DND-41 (cell line): ENCODE data around the gene TOR1A.

ENCODE experiments used
- ATAC-seq: fragments of 200-7000 bp; cut with Tn5 transposase; 3 replicates; pipeline ENCODE4 v1.9.1; 2021; ENCODE audit warnings: low read depth; ENCODE audit not compliant: insufficient read depth
- DNase-seq: peaks from one replicate; pipeline ENCODE4 v3.0.0-alpha.2; 2020
- H2AFZ ChIP-seq: 2 replicates; pipeline ENCODE4 v1.6.0; 2012; ENCODE audit warnings: low read depth, low read length
- H3K27ac ChIP-seq: 2 replicates; pipeline ENCODE4 v1.5.1; 2012; ENCODE audit warnings: low read length, inconsistent platforms
- H3K27me3 ChIP-seq: fragments of 200-600 bp; sonication (generic); 2 replicates; pipeline ENCODE4 v1.6.0; 2012; ENCODE audit warnings: low read length, mild to moderate bottlenecking, inconsistent platforms; ENCODE audit not compliant: insufficient read depth, poor library complexity
- H3K36me3 ChIP-seq: 2 replicates; pipeline ENCODE4 v1.5.1; 2012; ENCODE audit warnings: low read length, inconsistent platforms; ENCODE audit not compliant: insufficient read depth
- H3K4me1 ChIP-seq: 2 replicates; pipeline ENCODE4 v1.5.1; 2012; ENCODE audit warnings: mild to moderate bottlenecking, low read length; ENCODE audit not compliant: insufficient read depth
- H3K4me2 ChIP-seq: 2 replicates; pipeline ENCODE4 v1.6.0; 2012; ENCODE audit warnings: mild to moderate bottlenecking, moderate library complexity, low read length, inconsistent platforms; ENCODE audit not compliant: insufficient read depth
- H3K4me3 ChIP-seq, 2 experiments: fragments of 200-600 bp in 1 of 2; shearing (Covaris generic) in 1 of 2; 2 replicates each; pipeline ENCODE4 v1.5.1; 2012 to 2016; ENCODE audit warnings: inconsistent platforms in 2 of 2, low read length in 2 of 2, mild to moderate bottlenecking in 2 of 2, low read depth in 1 of 2, moderate library complexity in 1 of 2
- H3K79me2 ChIP-seq: 2 replicates; pipeline ENCODE4 v1.6.0; 2012; ENCODE audit warnings: low read length, inconsistent platforms; ENCODE audit not compliant: insufficient read depth
- H3K9ac ChIP-seq: 2 replicates; pipeline ENCODE4 v1.6.0; 2012; ENCODE audit warnings: low read depth, mild to moderate bottlenecking, inconsistent platforms, low read length, moderate library complexity
- H3K9me3 ChIP-seq: 2 replicates; pipeline ENCODE4 v1.5.1; 2012; ENCODE audit warnings: low read length, moderate library complexity, mild to moderate bottlenecking, inconsistent platforms; ENCODE audit not compliant: insufficient read depth, severe bottlenecking
- H4K20me1 ChIP-seq: 2 replicates; pipeline ENCODE4 v1.6.0; 2012; ENCODE audit warnings: low read length; ENCODE audit not compliant: insufficient read depth
- CTCF ChIP-seq: IDR thresholded peaks from 2 replicates; pipeline ENCODE4 v1.5.1; 2012; ENCODE audit warnings: borderline replicate concordance, low read length, moderate library complexity, mild to moderate bottlenecking; ENCODE audit not compliant: poor library complexity, severe bottlenecking; ENCODE audit errors: extremely low read depth
- EZH2 ChIP-seq: IDR thresholded peaks from 3 replicates; pipeline ENCODE4 v1.6.1; 2012; ENCODE audit warnings: borderline replicate concordance, low read depth, mild to moderate bottlenecking, moderate library complexity, low read length, inconsistent platforms; ENCODE audit not compliant: severe bottlenecking

TOR1A gene

DNA sequence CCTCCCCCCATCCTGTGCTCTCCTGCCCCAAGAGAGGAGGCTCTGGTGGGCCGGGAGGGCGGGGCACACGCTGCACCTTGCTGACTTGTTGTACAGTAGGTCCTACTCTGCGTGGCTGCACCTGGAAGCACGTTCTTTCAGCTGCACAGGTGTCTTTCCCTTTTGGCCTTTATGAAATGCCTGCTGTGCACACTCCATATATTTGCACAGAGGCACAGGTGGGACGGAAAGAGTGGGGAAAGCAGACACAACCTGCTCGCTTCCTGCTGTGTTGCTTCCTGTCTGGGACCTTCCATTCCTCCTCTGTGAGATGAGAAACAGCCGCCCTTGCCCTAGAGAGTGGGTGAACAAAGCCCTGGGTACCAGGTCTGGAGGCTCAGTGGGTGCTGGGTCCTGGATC lies 16.1 kb upstream of the TOR1A start:
- H3K9me3 ChIP-seq = no peaks in the 10 kb centered on the region
- no peak overlapping the region for H3K4me2 ChIP-seq
- TF ChIP-seq EZH2 = no peak
- no peak for TF ChIP-seq CTCF
- no peak overlapping the region for H3K27ac ChIP-seq
- DNase-seq (no peak), ATAC-seq (no peak)
- H3K4me1 ChIP-seq = peaks cover 19% of the 10 kb centered on the region
- H4K20me1 ChIP-seq = peaks cover 2% of the 10 kb centered on the region; the same call in 1 of the 2 replicates
- H3K4me3 ChIP-seq = no peak overlapping the region
- no peaks in the 10 kb centered on the region for H3K27me3 ChIP-seq
- H3K9ac ChIP-seq = no peak overlapping the region
- peaks cover 57% of the 10 kb centered on the region for H3K79me2 ChIP-seq
- H3K36me3 ChIP-seq = peaks cover 17% of the 10 kb centered on the region
- no peak overlapping the region for H2AFZ ChIP-seq

DNA sequence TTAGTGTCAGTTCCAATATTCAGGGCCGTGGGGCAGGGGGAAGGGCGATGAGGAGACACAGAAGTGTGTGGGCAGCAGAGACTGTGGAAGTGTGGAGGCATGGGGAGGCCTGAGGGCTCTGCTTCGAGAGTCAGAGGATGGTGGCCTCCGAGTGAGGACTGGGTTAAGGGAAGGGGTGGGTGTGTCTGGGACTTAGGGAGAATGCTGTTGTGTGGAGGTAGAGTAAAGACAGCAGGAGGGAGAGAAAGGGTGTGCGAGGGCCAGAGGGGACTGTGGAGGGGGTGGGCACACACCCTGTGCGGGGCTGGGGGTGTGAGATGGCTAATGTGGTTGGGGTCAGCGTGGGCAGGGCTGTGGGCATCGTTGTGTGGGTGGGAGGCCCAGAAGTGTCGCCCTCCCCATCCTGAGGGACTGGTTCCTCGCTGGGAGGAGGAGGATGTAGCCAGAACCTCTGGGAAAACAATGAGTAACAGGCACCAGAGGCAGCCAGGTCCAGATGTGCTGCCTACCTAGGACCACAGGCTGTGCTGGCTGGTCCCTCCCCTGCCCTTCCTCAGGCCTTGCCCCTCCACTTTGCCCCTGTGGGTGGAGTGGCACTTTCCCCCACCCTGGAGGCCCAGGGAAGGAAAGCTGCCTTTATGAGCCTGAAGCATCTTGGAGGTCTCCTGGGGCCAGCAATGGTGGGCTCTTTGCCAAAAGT lies 15.5 kb upstream of the TOR1A start:
- TF ChIP-seq EZH2 = no peak
- no peak for TF ChIP-seq CTCF

GRCh38 chr9:129838707-129839259 lies 14.8 kb upstream of the TOR1A start:
- H2AFZ ChIP-seq = no peak overlapping the region
- DNase-seq = no peak

More for the DNA sequence above, 15.5 kb upstream of the TOR1A start:
- Histone ChIP-seq H3K79me2 (peaks cover 63% of the 10 kb centered on the region), H3K4me1 (peaks cover 19% of the 10 kb centered on the region), H3K9ac (no peak overlapping the region), H3K36me3 (peaks cover 17% of the 10 kb centered on the region), H3K4me3 (no peak overlapping the region), H3K9me3 (no peaks in the 10 kb centered on the region), H3K4me2 (no peak overlapping the region), H3K27ac (no peak overlapping the region), H4K20me1 (peaks cover 2% of the 10 kb centered on the region), H2AFZ (no peak overlapping the region), H3K27me3 (no peaks in the 10 kb centered on the region)
- no peak for ATAC-seq
- DNase-seq = no peak

More at GRCh38 chr9:129838707-129839259, 14.8 kb upstream of the TOR1A start:
- Histone ChIP-seq H3K9me3 (no peaks in the 10 kb centered on the region), H3K27ac (no peak overlapping the region), H3K27me3 (no peaks in the 10 kb centered on the region), H3K4me3 (no peak overlapping the region), H4K20me1 (peaks cover 3% of the 10 kb centered on the region), H3K36me3 (peaks cover 17% of the 10 kb centered on the region), H3K79me2 (peaks cover 70% of the 10 kb centered on the region), H3K4me2 (no peak overlapping the region), H3K9ac (no peak overlapping the region), H3K4me1 (peaks cover 25% of the 10 kb centered on the region)
- TF ChIP-seq EZH2 = no peak
- TF ChIP-seq CTCF = no peak
- no peak for ATAC-seq
